ENCODE results near the gene GATB. TPM values are rescaled to one million over a fixed set of nuclear protein-coding genes. Genes with fewer than 3 reads are reported as not detected.

GATB gene
- total and polyA plus RNA-seq, 2 experiments from 2014 or later, result 17.7 to 18.9 TPM

- TF ChIP-seq ZNF462 (CRISPR knock-in tag; IDR thresholded peaks at IDR 0.05) (no peak), CREB1 (CRISPR knock-in tag; IDR thresholded peaks at IDR 0.05; ENCODE audit: low read depth) (no peak), JUNB (IDR thresholded peaks at IDR 0.05; ENCODE audit: unreplicated experiment) (no peak), NANOG (IDR thresholded peaks at IDR 0.05; ENCODE audit: borderline replicate concordance) (no peak)
Observed at GRCh38 chr4:151719956-151720334, 40.9 kb downstream of the GATB start (continued).

GRCh38 chr4:151718984-151719955 is 41.5 kb downstream of the GATB start:
- Histone ChIP-seq H3K79me2 (replicated peaks; ENCODE audit: insufficient read depth) (no peaks in the 10 kb centered on the region; the same call in 1 of the 2 replicates), H3K9me2 (ENCODE audit: insufficient read depth) (no peaks in the 10 kb centered on the region), H3K36me3 (ENCODE audit: insufficient read depth) (0 out of 2 replicates have a peak, but pooled peaks cover 5% of the 10 kb centered on the region), H3K27ac (ENCODE audit: low read depth) (no peak overlapping the region), H3F3A (replicated peaks; ENCODE audit: low read depth) (no peaks in the 10 kb centered on the region), H2AFZ (no peak overlapping the region), H3K27me3 (ENCODE audit: insufficient read depth) (no peaks in the 10 kb centered on the region), H3K4me2 (no peak overlapping the region), H3K4me1 (ENCODE audit: insufficient read depth) (no peaks in the 10 kb centered on the region), H3K4me3 (no peak overlapping the region), H4K20me1 (replicated peaks; ENCODE audit: insufficient read depth) (no peaks in the 10 kb centered on the region; the same call in 1 of the 2 replicates)
- Mint-ChIP-seq H3K4me3 (no peak overlapping the region), H3K27ac (peak overlapping the region; percentile 87), H3K36me3 (ENCODE audit: low read depth) (peaks cover 2% of the 10 kb centered on the region; the same call in 1 of the 3 replicates), H3K27me3 (ENCODE audit: insufficient read depth, low read depth, poor library complexity) (no peaks in the 10 kb centered on the region), H3K9me3 (no peaks in the 10 kb centered on the region), H3K4me1 (peaks cover 12% of the 10 kb centered on the region)
- DNase-seq (ENCODE audit: low spot score), result no peak
- ATAC-seq, result peak; percentile 40; the same call in 2 of the 3 replicates
- no peak for TF ChIP-seq CREB1 (CRISPR knock-in tag; IDR thresholded peaks at IDR 0.05; ENCODE audit: low read depth)
- TF ChIP-seq EZH2 (IDR thresholded peaks at IDR 0.05; ENCODE audit: low read depth, unreplicated experiment), result no peak
- no peak for TF ChIP-seq REST (IDR thresholded peaks at IDR 0.05; ENCODE audit: unreplicated experiment)
- TF ChIP-seq CTCF (conservative IDR thresholded peaks at IDR 0.05; ENCODE audit: low read depth in 2 of 2), result no peak
- no peak for TF ChIP-seq ZNF331 (CRISPR knock-in tag; IDR thresholded peaks at IDR 0.05; ENCODE audit: low read depth)
- TF ChIP-seq STAT1 (IDR thresholded peaks at IDR 0.05; ENCODE audit: unreplicated experiment), result no peak
- TF ChIP-seq EZH2phosphoT487 (IDR thresholded peaks at IDR 0.05; ENCODE audit: unreplicated experiment), result no peak
- no peak for TF ChIP-seq ETS1 (IDR thresholded peaks at IDR 0.05)
